Activated T-cell treated with anti-CD3 and anti-CD28 coated beads for 4 hours (primary cell): Measurements from ENCODE around the gene DTWD2.
"Not testable (repeated sequence)": the region's sequence is repeated elsewhere in the genome, so short reads cannot be mapped to it uniquely, and the experiment has no call there.

ENCODE experiments used
- DNase-seq: peaks from one replicate; pipeline ENCODE4 v3.0.0-alpha.2; 2020

DTWD2 gene

GRCh38 chr5:118994595-118994994 lies 6.2 kb upstream of the DTWD2 start:
- no peak for DNase-seq

GRCh38 chr5:118993118-118993517 lies 4.8 kb upstream of the DTWD2 start:
- DNase-seq: not testable (repeated sequence)

- DNase-seq: not testable (repeated sequence)
These were observed 3.7 kb upstream of the DTWD2 start for GRCh38 chr5:118992055-118992454.

GRCh38 chr5:118990582-118990981 lies 2.2 kb upstream of the DTWD2 start:
- no peak for DNase-seq

- no peak for DNase-seq
These were observed 1.5 kb upstream of the DTWD2 start for GRCh38 chr5:118989816-118990215.

GRCh38 chr5:118988866-118989180 lies 476 bp upstream of the DTWD2 start:
- no peak for DNase-seq

- DNase-seq: no peak
These were observed 3.7 kb downstream of the DTWD2 start for GRCh38 chr5:118984602-118985001.

- DNase-seq: no peak
These were observed 6.6 kb downstream of the DTWD2 start for GRCh38 chr5:118981783-118982182.

GRCh38 chr5:118980438-118980837 lies 7.9 kb downstream of the DTWD2 start:
- no peak for DNase-seq

GRCh38 chr5:118980017-118980416 lies 8.3 kb downstream of the DTWD2 start:
- no peak for DNase-seq

- not testable (repeated sequence) for DNase-seq
These were observed 14.4 kb downstream of the DTWD2 start for GRCh38 chr5:118973779-118974445.

GRCh38 chr5:118968925-118969375 lies 19.4 kb downstream of the DTWD2 start:
- DNase-seq: no peak

- DNase-seq: no peak
These were observed 19.9 kb downstream of the DTWD2 start for GRCh38 chr5:118968406-118968911.

GRCh38 chr5:118967059-118967508 lies 21.3 kb downstream of the DTWD2 start:
- DNase-seq: no peak

GRCh38 chr5:118965890-118966289 lies 22.5 kb downstream of the DTWD2 start:
- DNase-seq: no peak

- DNase-seq: not testable (repeated sequence)
These were observed 23.4 kb downstream of the DTWD2 start for GRCh38 chr5:118964970-118965369.

GRCh38 chr5:118964388-118964787 lies 24.0 kb downstream of the DTWD2 start:
- not testable (repeated sequence) for DNase-seq

GRCh38 chr5:118963169-118963568 lies 25.2 kb downstream of the DTWD2 start:
- DNase-seq: no peak

GRCh38 chr5:118960557-118960956 lies 27.8 kb downstream of the DTWD2 start:
- DNase-seq: no peak

- no peak for DNase-seq
These were observed 31.6 kb downstream of the DTWD2 start for GRCh38 chr5:118956727-118957126.

GRCh38 chr5:118953652-118954005 lies 34.7 kb downstream of the DTWD2 start:
- no peak for DNase-seq

GRCh38 chr5:118952992-118953651 lies 35.2 kb downstream of the DTWD2 start:
- no peak for DNase-seq

GRCh38 chr5:118952306-118952705 lies 36.0 kb downstream of the DTWD2 start:
- DNase-seq: not testable (repeated sequence)

GRCh38 chr5:118950354-118950753 lies 38.0 kb downstream of the DTWD2 start:
- DNase-seq: not testable (repeated sequence)
